ENCODE measurements around the gene MAP2K5.

Gene MAP2K5

DNA sequence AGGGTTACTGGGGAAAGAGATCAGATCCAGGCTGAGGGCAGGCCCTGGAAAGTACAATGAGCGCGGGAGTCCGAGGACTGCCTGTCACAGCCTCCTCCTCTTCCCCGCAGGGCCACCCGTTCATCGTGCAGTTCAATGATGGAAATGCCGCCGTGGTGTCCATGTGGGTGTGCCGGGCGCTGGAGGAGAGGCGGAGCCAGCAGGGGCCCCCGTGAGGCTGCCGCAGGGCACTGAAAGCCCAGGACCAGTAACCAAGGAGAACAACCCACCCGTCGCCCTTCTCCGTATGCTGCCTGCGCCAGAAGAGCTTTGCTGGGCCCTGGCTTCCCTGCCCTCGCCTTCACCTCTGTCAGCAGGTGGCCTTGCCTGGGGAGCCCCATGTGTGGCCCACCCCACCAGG is 264.0 kb downstream of the MAP2K5 start:
- DNase-seq (ENCODE audit: low read depth) = no peak

DNA sequence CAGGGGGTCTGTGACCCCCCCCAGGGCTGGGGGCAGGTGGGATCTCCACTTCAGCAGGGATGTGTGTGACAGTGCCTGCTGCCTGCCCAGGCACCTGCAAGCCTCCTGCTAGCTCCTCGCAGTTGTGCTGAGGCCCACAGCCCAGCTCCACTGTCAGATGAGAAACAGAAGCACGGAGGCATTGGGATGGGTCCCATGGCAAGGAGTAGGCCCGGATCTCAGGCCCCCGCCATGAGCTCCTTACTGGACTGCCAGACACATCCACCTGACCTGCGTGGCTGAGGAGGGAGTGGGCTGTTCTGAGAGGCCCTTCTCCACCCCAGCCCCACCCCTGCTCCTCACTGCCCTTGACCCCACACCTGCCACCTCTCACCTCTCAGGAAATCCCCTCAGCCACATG is 264.6 kb downstream of the MAP2K5 start:
- no peak for DNase-seq (ENCODE audit: low read depth)

DNA sequence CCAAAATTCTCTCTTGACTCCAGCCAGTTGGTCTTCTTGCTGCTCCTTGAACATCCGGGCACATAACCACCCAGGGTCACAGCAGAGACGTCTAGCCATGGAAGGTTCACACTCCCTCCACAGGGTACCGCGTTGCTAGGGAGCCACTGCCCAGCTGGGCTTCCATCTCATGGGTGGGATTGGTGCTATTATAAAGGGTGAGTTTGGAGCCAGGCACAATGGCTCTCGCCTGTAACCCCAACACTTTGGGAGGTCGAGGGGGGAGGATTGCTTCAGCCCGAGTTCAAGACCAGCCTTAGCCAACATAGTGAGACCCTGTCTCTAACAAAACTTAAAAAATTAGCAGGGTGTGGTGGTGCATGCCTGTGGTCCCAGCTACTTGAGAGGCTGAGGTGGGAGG is 265.3 kb downstream of the MAP2K5 start:
- no peak for DNase-seq (ENCODE audit: low read depth)

DNA sequence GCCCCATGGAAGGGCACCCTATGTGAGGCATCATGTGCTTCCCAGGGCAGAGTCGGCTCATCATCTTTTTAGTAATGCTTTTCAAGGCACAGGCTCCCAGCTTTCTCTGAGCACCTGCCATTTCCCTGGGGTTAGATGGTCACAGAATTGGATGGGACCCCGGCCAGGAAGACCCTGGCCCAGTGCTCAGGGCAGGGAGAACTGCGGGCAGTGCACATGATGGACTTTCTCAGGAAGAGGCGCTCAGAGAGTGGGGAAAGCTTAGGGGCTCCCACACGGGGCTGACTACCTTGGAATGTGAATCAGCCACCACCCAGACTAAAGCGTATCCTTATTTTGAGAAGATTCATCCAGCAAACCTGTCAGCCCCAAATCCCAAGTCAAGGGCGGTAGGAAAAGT is 266.3 kb downstream of the MAP2K5 start:
- DNase-seq (ENCODE audit: low read depth) = no peak

DNA sequence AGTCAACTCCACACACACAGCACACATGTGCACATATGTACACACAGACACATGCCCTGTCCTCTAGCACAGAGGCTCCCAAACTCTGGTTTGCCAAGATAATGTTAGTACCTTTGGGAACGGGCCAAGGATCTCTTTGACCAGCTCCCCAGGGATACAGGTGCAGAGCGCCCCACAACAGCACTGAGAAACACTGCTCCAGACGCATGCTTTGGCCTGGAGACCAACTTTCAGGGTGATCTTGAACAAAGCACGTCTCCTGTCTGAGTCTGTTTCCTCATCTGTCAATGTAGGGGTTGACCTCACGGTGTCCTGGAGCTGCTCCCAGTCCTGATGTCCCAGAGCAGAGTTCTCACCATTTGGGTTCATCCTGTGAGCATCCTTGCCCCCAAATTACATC is 266.9 kb downstream of the MAP2K5 start:
- DNase-seq (ENCODE audit: low read depth) = no peak

DNA sequence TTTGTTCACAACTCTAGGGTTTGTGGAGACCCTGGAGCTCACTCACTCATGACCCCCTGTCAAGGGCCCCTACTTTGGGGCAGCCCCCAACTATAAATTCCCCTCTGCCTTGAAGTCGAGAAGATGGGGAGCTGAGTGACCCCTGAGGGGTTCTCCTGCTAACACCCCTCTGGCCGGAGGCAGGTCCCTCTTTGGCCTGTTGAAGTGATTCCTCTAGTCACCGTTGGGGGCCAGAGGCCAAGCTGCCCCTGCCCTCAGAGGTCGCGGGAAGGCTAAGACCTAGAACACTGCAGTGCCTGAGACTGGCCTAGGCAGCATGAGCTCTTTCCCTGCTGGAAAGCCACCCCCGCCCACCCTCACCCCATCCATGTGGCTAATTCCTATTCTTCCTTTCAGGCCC is 267.4 kb downstream of the MAP2K5 start:
- no peak for DNase-seq (ENCODE audit: low read depth)

DNA sequence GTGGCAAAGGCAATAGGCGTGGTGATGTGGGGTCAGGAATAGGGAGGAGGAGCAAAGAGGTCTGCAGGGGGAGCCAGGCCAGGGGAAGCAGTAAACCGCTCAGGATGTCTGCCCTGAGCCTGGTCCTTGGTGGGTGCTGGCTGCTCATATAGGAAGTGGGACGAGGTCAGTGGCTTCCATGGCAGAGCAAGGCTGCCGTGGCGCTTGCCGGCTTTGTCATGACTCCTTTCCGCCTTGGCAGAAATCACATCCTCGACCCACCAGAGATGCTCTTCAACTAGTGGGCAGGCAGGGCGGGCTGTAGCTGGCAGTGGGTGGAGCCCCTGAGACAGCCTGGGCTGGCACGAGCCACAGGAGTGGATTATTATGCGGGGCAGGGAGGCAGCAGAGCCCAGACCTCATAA is 269.7 kb downstream of the MAP2K5 start:
- no peak for DNase-seq (ENCODE audit: low read depth)

DNA sequence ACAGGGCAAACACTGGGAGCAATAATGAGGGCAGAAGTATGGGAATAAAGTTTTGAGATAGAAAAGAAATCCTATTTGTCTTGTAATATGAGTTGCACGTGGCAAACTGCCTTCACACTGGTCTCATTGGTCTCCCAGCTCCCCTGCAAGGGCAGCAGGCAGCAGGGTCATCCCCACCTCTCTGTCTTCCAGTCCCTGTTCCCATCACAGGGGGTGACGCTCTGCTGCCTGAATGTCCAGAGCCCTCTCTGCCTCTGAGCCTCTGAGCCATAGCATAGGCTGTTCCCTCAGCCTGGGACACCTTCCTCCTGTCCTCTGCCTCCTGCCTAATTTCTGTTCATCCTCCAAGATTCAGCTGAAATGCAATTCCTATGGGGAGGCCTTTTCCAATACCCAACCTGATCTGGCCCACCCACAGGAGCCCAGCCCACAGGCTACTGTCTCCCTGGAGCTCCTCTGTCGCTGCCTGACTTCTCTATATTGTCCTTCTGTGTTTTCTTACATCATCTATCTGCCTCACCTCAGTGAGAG is 270.7 kb downstream of the MAP2K5 start:
- DNase-seq (ENCODE audit: low read depth) = no peak

DNA sequence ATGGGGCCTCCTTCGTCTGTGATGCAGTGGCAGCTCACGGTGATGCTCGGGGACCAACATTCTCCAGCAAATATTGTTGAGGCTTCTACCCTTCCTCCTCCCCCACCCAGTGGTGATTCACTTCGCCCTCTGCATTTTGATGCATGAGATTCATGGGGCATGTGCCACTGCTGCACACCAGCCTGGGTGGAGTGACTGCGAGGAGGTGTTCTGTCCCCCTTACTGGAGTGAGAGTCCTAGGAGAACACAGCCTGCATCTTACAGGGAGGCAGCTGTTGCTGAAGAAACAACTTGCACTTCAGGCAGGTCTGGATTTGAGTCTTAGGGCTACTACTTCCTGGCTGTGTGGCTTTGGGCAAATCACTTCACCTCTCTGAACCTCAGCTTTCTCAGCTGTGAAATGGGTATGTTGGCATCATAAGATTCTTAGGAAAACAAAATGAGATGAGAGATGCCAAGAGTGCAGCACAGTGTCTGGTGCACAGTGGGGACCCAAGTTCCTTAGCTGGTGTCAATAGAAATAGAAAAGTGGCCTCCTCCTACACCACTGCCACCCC is 272.6 kb downstream of the MAP2K5 start:
- no peak for DNase-seq (ENCODE audit: low read depth)

DNA sequence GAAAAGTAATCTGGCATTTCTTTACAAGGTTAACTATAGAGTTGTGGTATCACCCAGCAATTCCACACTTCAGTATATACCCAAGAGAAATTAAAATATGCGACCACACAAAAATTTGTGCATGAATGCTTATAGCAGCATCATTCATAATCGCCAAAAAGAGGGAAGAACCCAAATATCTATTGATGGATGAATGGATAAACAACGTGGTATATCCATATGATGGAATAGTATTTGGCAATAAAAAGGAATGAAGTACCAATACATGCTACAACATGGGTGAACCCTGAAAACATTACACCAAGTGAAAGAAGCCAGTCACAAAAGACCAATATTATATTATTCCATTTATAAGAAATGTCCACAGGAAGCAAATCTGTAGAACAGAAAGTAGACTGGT is 274.2 kb downstream of the MAP2K5 start:
- DNase-seq (ENCODE audit: low read depth) = no peak

DNA sequence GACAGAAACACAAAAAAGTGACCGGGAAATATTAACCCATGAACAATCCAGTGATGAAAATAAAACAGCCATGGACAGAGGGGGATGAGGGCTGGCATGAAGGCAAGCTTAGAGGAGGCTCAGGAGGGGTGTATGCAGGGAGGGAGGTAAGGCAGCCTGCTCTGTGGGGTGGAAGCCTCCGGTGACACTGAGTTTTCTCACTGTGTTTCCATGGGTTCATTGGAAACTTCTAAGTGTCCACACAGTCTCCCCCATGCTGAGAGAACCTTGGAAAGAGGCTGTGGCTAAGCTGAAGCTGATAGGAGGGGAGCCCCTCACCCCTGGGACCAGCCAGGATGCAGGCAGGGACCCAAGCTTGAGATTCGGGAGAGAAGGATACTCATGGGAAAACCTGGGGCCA is 276.0 kb downstream of the MAP2K5 start:
- DNase-seq (ENCODE audit: low read depth) = no peak

DNA sequence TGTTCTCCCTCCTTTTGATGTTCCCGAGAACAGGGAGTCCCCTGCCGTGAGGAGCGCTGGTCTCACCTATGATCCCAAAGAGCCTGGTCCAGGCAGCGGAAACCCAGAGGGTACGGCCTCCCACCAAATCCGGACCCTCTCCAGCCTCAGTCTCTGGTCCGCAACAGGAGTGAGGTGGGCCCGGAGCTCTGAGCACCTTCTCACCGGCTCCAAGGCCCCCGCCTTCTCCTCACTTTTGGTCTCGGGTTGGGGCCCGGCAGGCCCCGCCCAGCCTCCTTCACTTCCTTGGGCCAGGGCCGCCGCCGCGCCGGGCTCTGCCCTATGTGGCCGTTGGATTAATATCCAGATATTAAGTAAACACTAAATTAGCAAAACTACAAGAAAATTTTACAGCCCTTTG is 277.1 kb downstream of the MAP2K5 start:
- no peak for DNase-seq (ENCODE audit: low read depth)

DNA sequence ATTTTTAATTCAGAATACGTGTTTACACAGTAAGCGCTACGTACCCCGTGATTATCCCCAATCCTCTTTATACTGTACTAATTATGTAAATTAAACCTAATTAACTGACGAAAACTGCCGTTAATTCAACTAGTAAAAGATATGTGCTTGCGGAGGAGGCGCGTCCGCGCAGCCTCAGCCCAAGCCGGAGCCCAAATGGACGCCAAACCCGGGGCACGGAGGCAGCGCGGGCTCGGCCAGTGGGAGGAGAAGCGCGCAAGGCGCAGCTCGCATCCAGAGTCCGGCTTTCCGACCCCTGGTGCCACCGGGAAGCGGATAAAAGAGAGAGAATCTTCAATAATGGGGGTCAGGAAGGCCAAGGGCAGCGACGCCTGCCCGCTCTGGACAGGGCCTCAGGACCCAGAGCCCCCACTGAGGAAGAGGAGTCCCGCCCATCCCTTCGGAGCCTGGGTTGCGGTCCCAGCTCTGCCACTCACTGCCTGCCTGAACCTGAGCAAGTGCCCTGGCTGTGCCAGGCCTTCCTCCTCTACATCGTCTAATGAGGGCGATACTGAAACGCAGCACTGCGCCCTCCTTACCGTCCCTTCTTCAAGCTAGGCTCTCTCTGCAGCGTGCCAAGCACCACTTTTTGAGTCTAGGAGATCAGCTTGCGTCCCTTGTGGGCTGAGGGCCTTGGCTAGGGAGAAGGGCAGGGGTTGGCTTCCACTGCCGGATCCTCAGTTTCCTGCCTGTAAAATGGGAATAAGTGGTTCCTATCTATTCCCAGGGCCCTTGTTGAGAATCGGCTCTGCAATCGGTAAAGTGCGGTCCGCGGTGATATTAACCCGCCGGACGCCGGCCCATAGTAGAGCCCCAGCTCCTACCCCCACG is 277.9 kb downstream of the MAP2K5 start:
- no peak for DNase-seq (ENCODE audit: low read depth)

DNA sequence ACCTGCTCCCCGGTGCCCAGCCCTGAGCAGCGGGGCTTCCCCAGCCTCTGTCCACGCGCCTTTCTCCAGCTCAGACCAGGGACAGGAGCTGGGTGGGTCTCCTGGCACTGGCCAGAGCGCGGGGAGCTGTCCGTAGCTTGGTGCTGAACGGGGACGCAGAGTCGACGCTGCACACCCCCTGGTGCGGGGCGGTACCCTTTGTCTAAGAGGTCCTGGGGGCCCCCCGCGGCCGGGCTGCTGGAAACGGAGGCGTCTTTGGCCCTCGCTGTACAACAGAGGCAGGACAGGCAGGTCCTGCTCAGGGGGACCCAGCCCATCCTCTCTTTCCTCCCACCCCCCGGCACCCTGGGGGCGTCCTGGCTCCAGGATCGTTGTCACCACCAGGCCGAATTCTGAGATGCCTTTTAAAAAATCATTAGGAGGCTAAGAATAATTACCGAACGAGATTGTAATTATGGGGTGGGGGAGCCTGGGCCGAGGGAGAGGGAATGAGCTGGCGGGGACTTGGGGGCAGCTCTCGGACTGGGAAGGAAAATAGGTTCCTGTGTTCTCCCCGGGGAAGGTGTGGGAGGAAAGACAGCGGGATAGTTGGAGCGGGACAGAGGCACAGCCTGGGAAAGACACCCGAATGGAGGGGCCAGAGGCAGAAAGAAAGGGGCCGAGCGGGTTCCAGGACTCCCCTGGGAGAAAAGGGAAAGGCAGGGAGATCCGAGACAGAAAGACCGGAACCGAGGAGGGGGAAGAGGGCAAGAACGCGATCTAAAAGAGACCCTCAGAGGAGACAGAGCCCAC is 278.7 kb downstream of the MAP2K5 start:
- DNase-seq (ENCODE audit: low read depth) = no peak

DNA sequence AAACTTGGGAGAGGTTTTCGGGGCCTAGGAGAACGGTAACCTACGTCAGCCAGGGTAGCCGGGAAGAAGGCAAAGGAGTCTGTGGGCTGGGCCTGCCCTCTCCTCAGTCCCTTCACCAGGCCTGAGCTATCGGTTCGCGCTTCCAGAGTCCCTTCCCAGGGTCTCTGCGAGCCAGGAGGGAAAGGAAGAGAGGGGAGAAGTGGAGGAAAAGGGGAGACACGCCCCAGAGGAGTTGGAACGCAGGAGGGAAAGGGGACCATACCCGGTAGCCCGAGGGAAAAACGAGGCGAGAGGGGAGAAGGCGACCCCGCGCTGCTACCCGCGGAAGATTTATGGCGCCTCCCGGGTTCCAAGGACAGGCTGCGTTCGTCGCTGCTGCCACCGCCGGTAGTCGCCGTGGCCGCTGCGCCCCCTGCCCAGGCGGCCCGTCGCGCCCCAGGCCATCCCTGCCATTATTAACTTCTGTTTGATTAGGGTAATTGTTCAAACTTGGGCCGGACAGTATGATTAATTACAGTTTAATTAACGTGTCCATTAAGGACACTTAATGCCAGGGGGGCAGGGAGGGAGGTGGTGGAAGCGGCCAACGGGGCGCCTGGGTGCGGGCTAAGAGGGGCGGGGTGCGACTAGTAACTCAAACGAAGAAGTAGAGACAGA is 279.4 kb downstream of the MAP2K5 start:
- no peak for DNase-seq (ENCODE audit: low read depth)

DNA sequence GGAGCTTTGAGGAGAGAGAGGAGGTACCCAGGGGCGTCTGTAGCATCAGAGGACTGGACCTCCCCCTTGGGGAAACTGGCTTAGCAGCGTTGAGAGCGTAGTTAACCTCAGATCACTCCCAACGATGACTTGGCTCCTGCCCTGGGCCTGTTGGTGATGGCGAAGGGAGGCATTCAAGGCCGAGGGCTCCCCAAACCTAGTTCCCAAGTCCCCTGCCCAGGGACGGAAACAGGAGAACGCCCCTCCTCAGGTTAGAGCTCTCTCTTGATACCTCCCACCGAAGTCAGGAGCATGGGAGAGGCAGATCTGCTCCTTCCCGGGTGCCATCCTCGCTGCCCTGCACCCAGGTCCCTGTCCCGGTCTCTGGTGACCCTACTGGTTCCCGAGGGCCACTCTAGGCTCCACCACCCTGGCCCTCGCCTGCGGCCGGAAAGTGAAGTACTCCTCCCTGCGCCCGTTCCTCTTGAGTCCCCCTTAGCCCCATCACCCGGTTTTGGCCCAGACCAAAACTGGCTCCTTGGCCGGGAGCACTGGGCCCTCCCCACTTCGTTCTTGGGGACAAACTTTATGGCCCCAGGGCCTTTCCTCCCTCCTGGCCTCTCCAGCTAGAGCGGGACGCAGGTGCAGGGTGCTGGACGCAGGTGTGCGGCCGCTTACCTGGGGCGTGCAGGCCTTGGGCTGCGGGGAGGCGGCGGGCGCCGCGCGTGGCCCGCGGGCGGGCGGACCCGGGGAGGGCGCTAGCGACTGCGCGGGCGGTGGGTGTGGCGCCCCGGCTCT is 280.2 kb downstream of the MAP2K5 start:
- DNase-seq (ENCODE audit: low read depth) = no peak

DNA sequence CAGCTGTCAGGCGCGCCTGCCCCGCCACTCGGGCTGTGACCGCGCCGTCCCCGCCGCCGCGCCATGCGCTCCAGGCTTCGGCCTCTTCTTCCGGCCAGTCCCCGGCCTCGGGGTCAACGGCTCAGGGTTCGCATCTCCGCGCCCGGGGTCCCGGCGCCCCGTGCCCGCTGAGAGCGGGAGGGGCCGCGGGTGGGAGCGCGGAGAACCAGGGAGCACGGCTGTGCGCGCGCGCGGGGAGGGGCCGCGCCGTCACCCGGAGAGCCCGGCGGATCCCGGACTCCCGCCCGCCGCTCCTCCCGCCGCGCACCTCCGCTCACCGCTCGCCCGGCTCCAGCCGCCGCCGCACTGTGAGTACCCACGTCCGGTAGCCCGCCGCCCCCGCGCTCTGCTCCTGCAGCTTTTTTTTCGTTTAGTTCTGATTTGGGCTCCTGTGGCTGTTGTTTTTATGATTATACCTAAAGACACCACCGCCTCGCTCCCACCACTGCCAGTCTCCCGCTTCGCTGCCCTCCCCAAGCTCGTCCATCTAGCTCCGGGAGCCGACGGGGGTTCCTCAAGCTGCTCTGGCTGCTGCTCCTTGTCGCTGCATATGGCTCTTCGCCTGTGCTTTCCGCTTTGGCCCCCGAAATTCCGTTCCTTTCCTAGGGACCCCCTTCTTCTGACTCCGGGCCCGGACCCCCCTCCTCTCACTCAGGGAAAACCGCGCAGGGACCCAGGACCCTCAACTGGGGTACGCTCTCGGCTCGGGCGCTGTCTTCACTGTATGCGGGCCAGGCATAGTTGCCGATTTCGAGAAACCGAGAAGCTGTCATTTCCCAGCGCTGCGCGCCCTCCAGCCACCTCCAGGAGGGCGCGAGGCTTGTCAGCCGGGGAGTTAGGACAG is 281.1 kb downstream of the MAP2K5 start:
- DNase-seq (ENCODE audit: low read depth) = no peak

DNA sequence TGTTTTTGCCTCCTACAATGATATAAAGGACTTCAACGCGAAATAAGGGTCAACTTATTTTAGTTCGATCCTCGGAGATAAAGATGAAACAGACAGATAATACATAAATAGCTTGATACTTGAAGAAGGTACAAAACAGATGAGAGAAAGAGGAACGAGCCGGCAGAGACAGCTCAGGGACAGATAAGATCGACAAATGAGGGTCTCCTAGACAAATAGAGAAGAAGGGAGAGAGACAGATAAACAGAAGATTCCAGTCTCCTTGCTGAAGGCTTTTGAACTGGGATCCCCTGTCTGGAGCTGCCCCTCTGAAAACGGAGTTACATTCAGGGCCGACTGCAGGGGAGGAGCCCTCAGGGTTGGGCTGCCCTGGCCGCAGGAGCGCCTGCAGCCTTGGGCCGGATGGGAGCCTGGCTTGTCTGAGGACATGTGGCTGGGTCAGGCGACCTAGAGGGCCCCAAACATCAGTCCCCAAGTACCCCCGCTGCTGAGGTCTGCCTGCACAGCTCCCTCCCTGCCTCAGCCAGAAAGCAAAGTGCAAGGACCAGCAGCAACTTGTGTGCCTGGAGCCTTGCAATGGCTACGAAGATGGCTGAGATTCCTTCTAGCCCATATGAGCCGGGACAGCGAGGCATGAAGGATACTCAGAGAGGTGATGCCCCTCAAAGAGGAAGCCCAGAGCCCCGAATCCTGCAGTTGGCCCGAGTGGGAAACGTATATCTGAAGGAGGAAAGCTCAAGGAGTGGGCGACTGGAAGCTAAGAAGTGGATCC is 281.9 kb downstream of the MAP2K5 start:
- DNase-seq (ENCODE audit: low read depth) = no peak

DNA sequence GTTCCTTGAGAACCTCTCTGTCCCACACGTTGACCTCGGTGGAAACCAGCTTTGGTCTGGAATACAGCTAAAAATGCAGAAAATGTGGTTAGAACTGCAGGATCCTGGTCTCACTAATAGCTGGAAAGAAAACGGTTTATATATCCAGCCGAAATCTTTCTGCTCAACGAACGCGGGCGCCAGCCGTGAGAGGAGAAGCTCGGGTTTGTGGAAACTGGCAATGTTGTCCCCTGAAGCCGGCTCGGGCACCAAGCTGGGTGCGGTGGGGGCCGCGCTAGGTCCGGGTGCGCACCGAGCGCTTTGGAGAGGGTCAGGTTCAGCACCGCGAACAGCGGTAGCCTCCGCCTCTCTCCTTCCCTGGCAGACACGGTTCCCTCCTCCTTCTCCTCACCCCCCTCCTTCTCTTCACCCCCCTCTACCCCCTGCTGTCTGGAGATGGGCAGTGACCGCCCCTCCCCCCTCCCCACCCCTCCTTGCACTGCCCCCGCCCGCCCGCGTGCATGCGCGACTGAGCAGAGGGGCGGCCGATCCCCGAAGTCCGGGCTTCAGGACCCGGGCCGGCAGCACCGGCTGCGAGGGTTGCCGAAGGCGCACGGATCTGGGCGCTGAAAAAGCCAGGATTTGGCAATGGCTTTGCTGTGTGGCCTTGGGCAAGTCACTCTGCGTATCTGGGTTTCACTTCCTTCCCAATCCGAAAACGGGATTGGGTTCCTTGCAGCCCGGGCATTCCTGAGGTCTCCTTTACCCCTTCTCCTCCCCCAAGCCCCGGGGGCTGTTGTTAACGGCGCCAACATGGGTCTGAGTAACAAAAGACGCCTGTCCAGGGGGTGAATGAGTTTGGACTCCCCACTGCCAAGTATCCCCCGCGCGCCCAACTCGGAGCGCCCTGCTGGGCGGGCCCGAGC is 282.7 kb downstream of the MAP2K5 start, which contains the start of gene SKOR1:
SKOR1 (plus strand) TSS at position 534 of the 905 bp plus-strand sequence; CDS start at position 628, 94 bp downstream.
- no peak for DNase-seq (ENCODE audit: low read depth)

Measured in activated T-cell treated with anti-CD3 and anti-CD28 coated beads for 48 hours (primary cell).